ENCODE data around the gene FARP1.

DNA sequence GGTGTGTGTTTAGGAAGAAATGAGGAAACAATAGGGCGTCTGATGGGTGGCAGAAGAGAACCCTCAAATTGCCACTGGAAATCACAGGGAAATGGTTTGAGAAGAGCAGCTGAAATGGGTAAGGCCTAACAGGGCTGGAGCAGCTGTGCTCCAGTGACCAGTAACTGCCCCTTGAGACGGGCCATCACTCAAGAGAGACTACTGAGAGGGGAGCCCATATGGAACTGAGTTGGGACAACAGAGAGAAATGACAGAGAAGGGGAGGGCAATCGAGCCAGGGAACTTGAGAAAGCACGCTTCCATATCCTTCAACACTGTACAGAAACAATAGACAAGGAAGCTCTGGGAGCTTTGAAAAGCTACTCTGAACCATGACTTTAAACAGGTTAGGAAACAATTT is 209.3 kb downstream of the FARP1 start:
- TF ChIP-seq CTCF (conservative IDR thresholded peaks at IDR 0.05; ENCODE audit: low read length) (no peak), EZH2phosphoT487 (IDR thresholded peaks at IDR 0.05; ENCODE audit: borderline replicate concordance, low read depth, low read length) (no peak)
